SK-N-SH (cell line): Measurements from ENCODE around the gene KLF18. TPM values are rescaled to one million over a fixed set of nuclear protein-coding genes. Genes with fewer than 3 reads are reported as not detected.

Source experiments
- CTCF ChIA-PET: fragments of 300-600, 350-600 bp; formaldehyde crosslinking; extraction: SDS; loops from one replicate; lab custom pipeline; 2021; lab: Yijun Ruan, JAX
- POLR2A ChIA-PET: fragments of 350-600 bp; sonication (Branson Sonifier 250); formaldehyde crosslinking; extraction: SDS; loops from one replicate; lab custom pipeline; 2020; ENCODE audit warnings: antibody characterized with exemption, inconsistent platforms; lab: Yijun Ruan, JAX
- DNase-seq: peaks from one replicate; pipeline ENCODE4 v3.0.0; 2012
- H2AFZ ChIP-seq: fragments of 200-600 bp; sonication (generic); 2 replicates; pipeline ENCODE4 v1.8.1; 2016; ENCODE audit warnings: antibody characterized with exemption, mild to moderate bottlenecking, low read depth
- H3F3A ChIP-seq: fragments of 200-600 bp; sonication (generic); replicated peaks from 2 replicates; pipeline ENCODE3; 2016; ENCODE audit warnings: antibody characterized with exemption, mild to moderate bottlenecking; ENCODE audit not compliant: insufficient read depth
- H3K27ac ChIP-seq, 2 experiments: fragments of 200-500 bp in 1 of 2; fragments of 200-600 bp in 1 of 2; sonication (Bioruptor generic) in 1 of 2; sonication (generic), shearing (Covaris generic) in 1 of 2; 2 replicates each; pipeline versions ENCODE4 v1.5.1 to v1.6.1; 2014 to 2016; ENCODE audit warnings: low read depth in 2 of 2, inconsistent platforms in 1 of 2, low read length in 1 of 2, mild to moderate bottlenecking in 1 of 2, mixed read lengths in 1 of 2
- H3K27me3 ChIP-seq: fragments of 200-600 bp; sonication (generic), shearing (Covaris generic); 2 replicates; pipeline ENCODE4 v1.6.1; 2016; ENCODE audit warnings: mixed run types; ENCODE audit not compliant: insufficient read depth
- H3K36me3 ChIP-seq, 2 experiments: fragments of 200-500 bp in 1 of 2; fragments of 200-600 bp in 1 of 2; sonication (Bioruptor generic) in 1 of 2; sonication (generic) in 1 of 2; replicated peaks in 1 of 2; 2 replicates each; pipeline versions ENCODE3 to v1.5.1; 2014 to 2016; ENCODE audit warnings: low read length in 1 of 2, mild to moderate bottlenecking in 1 of 2; ENCODE audit not compliant: insufficient read depth in 2 of 2, control insufficient read depth in 1 of 2
- H3K4me1 ChIP-seq, 2 experiments: fragments of 200-500 bp in 1 of 2; fragments of 200-600 bp in 1 of 2; sonication (Bioruptor generic) in 1 of 2; sonication (generic), shearing (Covaris generic) in 1 of 2; 2 replicates each; pipeline versions ENCODE4 v1.5.1 to v1.6.1; 2014 to 2016; ENCODE audit warnings: low read depth in 1 of 2, low read length in 1 of 2, mixed run types in 1 of 2; ENCODE audit not compliant: insufficient read depth in 2 of 2, control insufficient read depth in 1 of 2
- H3K4me2 ChIP-seq: fragments of 200-600 bp; sonication (generic), shearing (Covaris generic); 2 replicates; pipeline ENCODE4 v1.6.1; 2017; ENCODE audit warnings: mixed run types
- H3K4me3 ChIP-seq, 2 experiments: fragments of 200-500 bp in 1 of 2; fragments of 200-600 bp in 1 of 2; sonication (Bioruptor generic) in 1 of 2; sonication (generic), shearing (Covaris generic) in 1 of 2; 2 replicates each; pipeline versions ENCODE4 v1.5.1 to v1.8.1; 2014 to 2016; ENCODE audit warnings: low read depth in 2 of 2, inconsistent platforms in 1 of 2, low read length in 1 of 2, mild to moderate bottlenecking in 1 of 2, mixed read lengths in 1 of 2, moderate library complexity in 1 of 2
- H3K79me2 ChIP-seq: fragments of 200-600 bp; sonication (generic); 2 replicates; pipeline ENCODE4 v1.8.1; 2017; ENCODE audit warnings: mild to moderate bottlenecking; ENCODE audit not compliant: insufficient read depth
- H3K9ac ChIP-seq: fragments of 200-600 bp; sonication (generic); 2 replicates; pipeline ENCODE4 v1.6.1; 2017; ENCODE audit warnings: mixed run types
- H3K9me2 ChIP-seq: fragments of 200-600 bp; sonication (generic); 2 replicates; pipeline ENCODE4 v1.6.1; 2017; ENCODE audit warnings: mixed run types
- H3K9me3 ChIP-seq: fragments of 200-600 bp; sonication (generic); 2 replicates; pipeline ENCODE4 v1.6.1; 2017; ENCODE audit warnings: mixed run types, mild to moderate bottlenecking, moderate library complexity
- H4K20me1 ChIP-seq: fragments of 200-600 bp; sonication (generic); 2 replicates; pipeline ENCODE4 v1.6.1; 2017; ENCODE audit warnings: mild to moderate bottlenecking, mixed run types; ENCODE audit not compliant: insufficient read depth
- ELF1 ChIP-seq: IDR thresholded peaks from 2 replicates; pipeline ENCODE4 v1.4.0; 2012
- FOSL2 ChIP-seq: IDR thresholded peaks from 2 replicates; pipeline ENCODE4 v1.4.0; 2012; ENCODE audit warnings: low read depth, mild to moderate bottlenecking, moderate library complexity, borderline replicate concordance
- FOXJ3 ChIP-seq: sonication (generic); formaldehyde crosslinking; IDR thresholded peaks from 2 replicates; pipeline ENCODE4 v1.5.1; 2020; ENCODE audit warnings: mild to moderate bottlenecking, missing genetic modification reagents
- FOXM1 ChIP-seq: IDR thresholded peaks from 2 replicates; pipeline ENCODE4 v1.4.0; 2012; ENCODE audit warnings: low read depth, mild to moderate bottlenecking
- GABPA ChIP-seq: IDR thresholded peaks from 2 replicates; pipeline ENCODE4 v1.4.0; 2012; ENCODE audit warnings: low read depth, mild to moderate bottlenecking
- IRF3 ChIP-seq: fragments of 150-350 bp; IDR thresholded peaks from 2 replicates; pipeline ENCODE4 v1.6.1; 2016; ENCODE audit warnings: mild to moderate bottlenecking, low read depth, low read length
- JUND ChIP-seq: IDR thresholded peaks from 2 replicates; pipeline ENCODE4 v1.4.0; 2012
- MAX ChIP-seq: IDR thresholded peaks from 2 replicates; pipeline ENCODE4 v1.4.0; 2012; ENCODE audit warnings: low read depth
- MXI1 ChIP-seq: IDR thresholded peaks from 2 replicates; pipeline ENCODE4 v1.6.1; 2012; ENCODE audit warnings: mild to moderate bottlenecking, low read depth, low read length, improper control_type of control experiment
- NFIC ChIP-seq: IDR thresholded peaks from 2 replicates; pipeline ENCODE4 v1.4.0; 2012; ENCODE audit warnings: borderline replicate concordance
- POLR2AphosphoS5 ChIP-seq: IDR thresholded peaks from 2 replicates; pipeline ENCODE4 v1.6.1; 2012; ENCODE audit warnings: low read depth, low read length
- RFX5 ChIP-seq: IDR thresholded peaks from 2 replicates; pipeline ENCODE4 v1.6.1; 2012; ENCODE audit warnings: mild to moderate bottlenecking, improper control_type of control experiment, low read length
- RXRA ChIP-seq: IDR thresholded peaks from 2 replicates; pipeline ENCODE4 v1.4.0; 2012; ENCODE audit warnings: low read depth, mild to moderate bottlenecking, borderline replicate concordance
- SIN3A ChIP-seq: IDR thresholded peaks from 2 replicates; pipeline ENCODE4 v1.6.1; 2012; ENCODE audit warnings: low read depth, mild to moderate bottlenecking, low read length, moderate library complexity, borderline replicate concordance
- TCF12 ChIP-seq: IDR thresholded peaks from 2 replicates; pipeline ENCODE4 v1.4.0; 2012
- TEAD4 ChIP-seq: IDR thresholded peaks from 2 replicates; pipeline ENCODE4 v1.4.0; 2012; ENCODE audit warnings: mild to moderate bottlenecking, borderline replicate concordance; ENCODE audit not compliant: insufficient read depth
- USF1 ChIP-seq: IDR thresholded peaks from 2 replicates; pipeline ENCODE4 v1.4.0; 2012; ENCODE audit warnings: low read depth, borderline replicate concordance
- YY1 ChIP-seq: IDR thresholded peaks from 2 replicates; pipeline ENCODE4 v1.4.0; 2012; ENCODE audit warnings: low read depth, mild to moderate bottlenecking
- ZBTB33 ChIP-seq: IDR thresholded peaks from 2 replicates; pipeline ENCODE4 v1.4.0; 2012; ENCODE audit warnings: low read depth, borderline replicate concordance
- WGBS: methylation state at CpG from one replicate; pipeline ENCODE4 v1.1.6; 2017; ENCODE audit warnings: low lambda C conversion rate; 5-methylcytosine and 5-hydroxymethylcytosine counted together
- polyA plus RNA-seq, 3 experiments: library from polyadenylated mRNA; depleted of rRNA; stranded (reverse); fragments of >200 nt; gene quantifications; 2 replicates each; pipeline ENCODE4 v1.2.3, GENCODE V29; 2012

KLF18 gene
- polyA plus RNA-seq, 1 of the 3 experiments (the other 2 are of a cell fraction), result not detected

GRCh38 chr1:44151332-44151731, 9.9 kb upstream of the KLF18 start:
- CTCF ChIA-PET, result interaction anchor here (1.1 kb wide), 1 partner anchor 443 kb away, joined by 3 read pairs; no protein-coding TSS in a partner anchor
- TF ChIP-seq MXI1 (no peak), TCF12 (no peak), FOXJ3 (CRISPR knock-in tag) (no peak), ZBTB33 (no peak), MAX (no peak), USF1 (no peak), JUND (no peak), RFX5 (no peak), NFIC (no peak), TEAD4 (no peak), RXRA (no peak), YY1 (no peak), SIN3A (no peak), ELF1 (no peak), FOXM1 (no peak), FOSL2 (no peak), GABPA (no peak), POLR2AphosphoS5 (no peak)

GRCh38 chr1:44147582-44147981, 6.2 kb upstream of the KLF18 start:
- no peaks in the 10 kb centered on the region for H3K27me3 ChIP-seq

More at GRCh38 chr1:44151332-44151731, 9.9 kb upstream of the KLF18 start:
- WGBS, result 34% methylated on average over 6 of the region's 6 CpGs
- no peaks in the 10 kb centered on the region for H4K20me1 ChIP-seq
- no peak overlapping the region for H3K27ac ChIP-seq
- no peaks in the 10 kb centered on the region for H3K27me3 ChIP-seq
- no peaks in the 10 kb centered on the region for H3K9me2 ChIP-seq
- no peaks in the 10 kb centered on the region for H3K79me2 ChIP-seq
- no peaks in the 10 kb centered on the region for H3K9me3 ChIP-seq
- no peak for DNase-seq
- H3K4me2 ChIP-seq, result peak overlapping the region; percentile 47; the same call in 1 of the 2 replicates
- H3K4me1 ChIP-seq, result peaks cover 0 to 16% of the 10 kb centered on the region in 2 experiments; a peak in 1 of 4 replicates
- H2AFZ ChIP-seq, result no peak overlapping the region
- POLR2A ChIA-PET, result no interaction called here
- no peak overlapping the region for H3K9ac ChIP-seq
- no peaks in the 10 kb centered on the region for H3K36me3 ChIP-seq
- H3F3A ChIP-seq, result no peaks in the 10 kb centered on the region
- no peak overlapping the region for H3K4me3 ChIP-seq

More at GRCh38 chr1:44147582-44147981, 6.2 kb upstream of the KLF18 start:
- Histone ChIP-seq H2AFZ (no peak overlapping the region), H3K4me3 (no peak overlapping the region), H3K4me1 (peaks cover 0 to 11% of the 10 kb centered on the region in 2 experiments; a peak in 1 of 4 replicates), H3K36me3 (no peaks in the 10 kb centered on the region), H3F3A (no peaks in the 10 kb centered on the region), H3K9me2 (no peaks in the 10 kb centered on the region), H4K20me1 (no peaks in the 10 kb centered on the region), H3K9ac (no peak overlapping the region), H3K4me2 (no peak overlapping the region), H3K79me2 (no peaks in the 10 kb centered on the region), H3K27ac (no peak overlapping the region), H3K9me3 (peaks cover 9% of the 10 kb centered on the region)
- DNase-seq, result no peak
- TF ChIP-seq IRF3, result no peak
- CTCF ChIA-PET, result no interaction called here
- 66% methylated on average over 3 of the region's 3 CpGs for WGBS
- POLR2A ChIA-PET, result no interaction called here
